Midbrain (tissue), 1 donor: ENCODE results near the gene PEX16.
A peak's percentile ranks its signal among the peaks of the same experiment; 100 is the strongest.

ENCODE experiments used
- DNase-seq: peaks from one replicate; lab custom pipeline; 2025; lab: John Stamatoyannopoulos, UW

Gene PEX16

GRCh38 chr11:45917623-45918330, at the start of gene PEX16:
TSS of gene PEX16 (minus strand) at chr11:45917877. CDS start at chr11:45917811, 66 bp downstream.
- DNase-seq: peak; percentile 98

GRCh38 chr11:45964911-45965389, 47.3 kb upstream of the PEX16 start:
- peak; percentile 82 for DNase-seq

GRCh38 chr11:45961751-45962240, 44.1 kb upstream of the PEX16 start:
- DNase-seq: no peak

GRCh38 chr11:45960387-45961095, 42.9 kb upstream of the PEX16 start:
- no peak for DNase-seq

GRCh38 chr11:45959851-45960250, 42.2 kb upstream of the PEX16 start:
- DNase-seq: no peak

GRCh38 chr11:45949992-45950407, 32.3 kb upstream of the PEX16 start:
- peak; percentile 17 for DNase-seq

- peak; percentile 65 for DNase-seq
Observed at GRCh38 chr11:45948356-45948755, 30.7 kb upstream of the PEX16 start.

GRCh38 chr11:45947885-45948284, 30.2 kb upstream of the PEX16 start:
- DNase-seq: no peak

GRCh38 chr11:45945397-45945999, 27.8 kb upstream of the PEX16 start:
- no peak for DNase-seq

GRCh38 chr11:45942381-45942780, 24.7 kb upstream of the PEX16 start:
- DNase-seq: no peak

GRCh38 chr11:45941285-45941684, 23.6 kb upstream of the PEX16 start:
- no peak for DNase-seq

- no peak for DNase-seq
Observed at GRCh38 chr11:45939836-45940235, 22.2 kb upstream of the PEX16 start.

- no peak for DNase-seq
Observed at GRCh38 chr11:45937916-45938315, 20.2 kb upstream of the PEX16 start.

GRCh38 chr11:45936511-45937054, 18.9 kb upstream of the PEX16 start:
- DNase-seq: no peak

GRCh38 chr11:45935349-45936064, 17.8 kb upstream of the PEX16 start:
- no peak for DNase-seq

GRCh38 chr11:45934580-45935318, 17.1 kb upstream of the PEX16 start:
- no peak for DNase-seq

GRCh38 chr11:45933846-45934579, 16.3 kb upstream of the PEX16 start:
- no peak for DNase-seq

GRCh38 chr11:45933131-45933831, 15.6 kb upstream of the PEX16 start:
- DNase-seq: no peak

GRCh38 chr11:45932217-45932616, 14.5 kb upstream of the PEX16 start:
- no peak for DNase-seq

GRCh38 chr11:45931739-45932138, 14.1 kb upstream of the PEX16 start:
- DNase-seq: no peak
